Parathyroid adenoma (tissue), 2 donors: ENCODE results near the gene CTBP2.

ENCODE experiments used
- H2AFZ ChIP-seq: fragments of 300-600 bp; sonication (generic); one replicate; pipeline ENCODE4 v1.7.0; 2017; ENCODE audit warnings: antibody characterized with exemption, mild to moderate bottlenecking
- H3K27ac ChIP-seq: fragments of 300-600 bp; sonication (generic); one replicate; pipeline ENCODE4 v1.7.0; 2017
- H3K27me3 ChIP-seq: fragments of 300-600 bp; sonication (generic); one replicate; pipeline ENCODE4 v1.7.0; 2017; ENCODE audit warnings: low read length; ENCODE audit not compliant: control insufficient read depth, insufficient read depth
- H3K36me3 ChIP-seq: fragments of 300-600 bp; sonication (generic); one replicate; pipeline ENCODE4 v1.7.0; 2017; ENCODE audit warnings: low read length; ENCODE audit not compliant: control insufficient read depth, insufficient read depth
- H3K4me1 ChIP-seq: fragments of 300-600 bp; sonication (generic); one replicate; pipeline ENCODE4 v1.7.0; 2017; ENCODE audit warnings: control low read depth
- H3K4me2 ChIP-seq: fragments of 300-600 bp; sonication (generic); one replicate; pipeline ENCODE4 v1.7.0; 2017; ENCODE audit warnings: low read length
- H3K4me3 ChIP-seq: fragments of 300-600 bp; sonication (generic); one replicate; pipeline ENCODE4 v1.7.0; 2017; ENCODE audit warnings: low read depth, low read length
- H3K79me2 ChIP-seq: fragments of 300-600 bp; sonication (generic); one replicate; pipeline ENCODE4 v1.7.0; 2017; ENCODE audit warnings: control low read depth
- H3K9ac ChIP-seq: fragments of 300-600 bp; sonication (generic); one replicate; pipeline ENCODE4 v1.7.0; 2017; ENCODE audit warnings: mild to moderate bottlenecking
- H3K9me3 ChIP-seq: fragments of 300-600 bp; sonication (generic); one replicate; pipeline ENCODE4 v1.7.0; 2017; ENCODE audit warnings: low read length; ENCODE audit not compliant: control insufficient read depth
- CTCF ChIP-seq: fragments of 300-600 bp; sonication (generic); IDR thresholded peaks from one replicate; pipeline ENCODE4 v1.7.0; 2017; ENCODE audit warnings: antibody characterized with exemption, mild to moderate bottlenecking
- donor health status: primary hyperparathyroidism.

The CTBP2 gene

GRCh38 chr10:125029584-125030242 lies 130.7 kb downstream of the CTBP2 start:
- no peaks in the 10 kb centered on the region for H3K36me3 ChIP-seq
- no peak overlapping the region for H3K9ac ChIP-seq
- H2AFZ ChIP-seq: no peak overlapping the region
- no peak overlapping the region for H3K27ac ChIP-seq
- TF ChIP-seq CTCF: no peak
- H3K4me1 ChIP-seq: no peaks in the 10 kb centered on the region
- H3K79me2 ChIP-seq: peaks cover 24% of the 10 kb centered on the region
- no peaks in the 10 kb centered on the region for H3K9me3 ChIP-seq
- no peak overlapping the region for H3K4me3 ChIP-seq
- no peak overlapping the region for H3K4me2 ChIP-seq
- H3K27me3 ChIP-seq: no peaks in the 10 kb centered on the region

GRCh38 chr10:125027871-125028869 lies 132.2 kb downstream of the CTBP2 start:
- no peak overlapping the region for H2AFZ ChIP-seq
- peaks cover 12% of the 10 kb centered on the region for H3K79me2 ChIP-seq
- no peak overlapping the region for H3K9ac ChIP-seq
- no peak overlapping the region for H3K4me3 ChIP-seq
- no peaks in the 10 kb centered on the region for H3K36me3 ChIP-seq
- no peak overlapping the region for H3K4me2 ChIP-seq
- no peaks in the 10 kb centered on the region for H3K9me3 ChIP-seq
- no peaks in the 10 kb centered on the region for H3K27me3 ChIP-seq
- TF ChIP-seq CTCF: no peak
- no peak overlapping the region for H3K27ac ChIP-seq
- H3K4me1 ChIP-seq: peaks cover 11% of the 10 kb centered on the region

GRCh38 chr10:125026974-125027735 lies 133.2 kb downstream of the CTBP2 start:
- Histone ChIP-seq H3K4me3 (no peak overlapping the region), H3K9ac (no peak overlapping the region), H3K36me3 (no peaks in the 10 kb centered on the region), H3K9me3 (no peaks in the 10 kb centered on the region), H2AFZ (no peak overlapping the region), H3K4me1 (peaks cover 18% of the 10 kb centered on the region), H3K27me3 (no peaks in the 10 kb centered on the region), H3K4me2 (no peak overlapping the region), H3K27ac (no peak overlapping the region), H3K79me2 (peaks cover 5% of the 10 kb centered on the region)
- no peak for TF ChIP-seq CTCF

- Histone ChIP-seq H3K79me2 (peaks cover 7% of the 10 kb centered on the region), H3K36me3 (no peaks in the 10 kb centered on the region), H3K27ac (no peak overlapping the region), H3K4me3 (no peak overlapping the region), H3K4me1 (peaks cover 18% of the 10 kb centered on the region), H3K27me3 (no peaks in the 10 kb centered on the region), H3K9me3 (no peaks in the 10 kb centered on the region), H3K9ac (no peak overlapping the region), H3K4me2 (no peak overlapping the region), H2AFZ (no peak overlapping the region)
- TF ChIP-seq CTCF: no peak
Observed at GRCh38 chr10:125026036-125026931, 134.1 kb downstream of the CTBP2 start.
